Breast epithelium (tissue), 3 donors: Measurements from ENCODE around the gene PKD1.

Experiments used
- POLR2A ChIP-seq: fragments of 450-650 bp; IDR thresholded peaks from one replicate; pipeline ENCODE4 v1.6.1; 2016; ENCODE audit warnings: antibody characterized with exemption, mild to moderate bottlenecking, moderate library complexity
- POLR2AphosphoS5 ChIP-seq, 3 donors: sonication (generic); formaldehyde crosslinking; IDR thresholded peaks; one replicate each; pipeline ENCODE4 v1.6.1; 2017; ENCODE audit warnings: antibody characterized with exemption in 3 of 3
- TF ChIP-seq, protein P1 (sequence below), 3 donors: fragments of 450-650 bp; IDR thresholded peaks; one replicate each; pipeline ENCODE4 v1.5.1; 2016 to 2017; ENCODE audit warnings: antibody characterized with exemption in 3 of 3, mild to moderate bottlenecking in 3 of 3, moderate library complexity in 3 of 3

- TF ChIP-seq, protein P1, sequence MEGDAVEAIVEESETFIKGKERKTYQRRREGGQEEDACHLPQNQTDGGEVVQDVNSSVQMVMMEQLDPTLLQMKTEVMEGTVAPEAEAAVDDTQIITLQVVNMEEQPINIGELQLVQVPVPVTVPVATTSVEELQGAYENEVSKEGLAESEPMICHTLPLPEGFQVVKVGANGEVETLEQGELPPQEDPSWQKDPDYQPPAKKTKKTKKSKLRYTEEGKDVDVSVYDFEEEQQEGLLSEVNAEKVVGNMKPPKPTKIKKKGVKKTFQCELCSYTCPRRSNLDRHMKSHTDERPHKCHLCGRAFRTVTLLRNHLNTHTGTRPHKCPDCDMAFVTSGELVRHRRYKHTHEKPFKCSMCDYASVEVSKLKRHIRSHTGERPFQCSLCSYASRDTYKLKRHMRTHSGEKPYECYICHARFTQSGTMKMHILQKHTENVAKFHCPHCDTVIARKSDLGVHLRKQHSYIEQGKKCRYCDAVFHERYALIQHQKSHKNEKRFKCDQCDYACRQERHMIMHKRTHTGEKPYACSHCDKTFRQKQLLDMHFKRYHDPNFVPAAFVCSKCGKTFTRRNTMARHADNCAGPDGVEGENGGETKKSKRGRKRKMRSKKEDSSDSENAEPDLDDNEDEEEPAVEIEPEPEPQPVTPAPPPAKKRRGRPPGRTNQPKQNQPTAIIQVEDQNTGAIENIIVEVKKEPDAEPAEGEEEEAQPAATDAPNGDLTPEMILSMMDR (IDR thresholded peaks at IDR 0.05), result no peak
- TF ChIP-seq POLR2A (no peak), POLR2AphosphoS5 (IDR thresholded peaks at IDR 0.05) (no peak)
Measured at GRCh38 chr16:2171601-2172178, 36.0 kb upstream of the PKD1 start.
